BJ (cell line): ENCODE measurements around the gene SYNPO2. TPM values are rescaled to one million over a fixed set of nuclear protein-coding genes. Genes with fewer than 3 reads are reported as not detected.

ENCODE experiments used
- CTCF ChIA-PET: fragments of 350-600 bp; formaldehyde crosslinking; extraction: SDS; loops from one replicate; lab custom pipeline; 2021; ENCODE audit warnings: antibody characterized with exemption, inconsistent platforms; lab: Yijun Ruan, JAX
- POLR2A ChIA-PET: fragments of 300-600 bp; sonication (Branson Sonifier 250); formaldehyde crosslinking; extraction: SDS; loops from one replicate; lab custom pipeline; 2021; ENCODE audit warnings: antibody characterized with exemption; lab: Charles Lee
- DNase-seq: peaks from one replicate; pipeline ENCODE4 v3.0.0-alpha.2; 2011; ENCODE audit warnings: low read depth
- H3K27me3 ChIP-seq: 2 replicates; pipeline ENCODE4 v1.6.0; 2011; ENCODE audit warnings: low read length; ENCODE audit not compliant: control insufficient read depth, insufficient read depth
- H3K36me3 ChIP-seq: 2 replicates; pipeline ENCODE4 v1.5.1; 2011; ENCODE audit warnings: low read length; ENCODE audit not compliant: control insufficient read depth, insufficient read depth
- H3K4me3 ChIP-seq: 2 replicates; pipeline ENCODE4 v1.5.1; 2011; ENCODE audit warnings: low read depth, mild to moderate bottlenecking, control low read depth, low read length
- CTCF ChIP-seq: IDR thresholded peaks from 2 replicates; pipeline ENCODE4 v1.5.1; 2011; ENCODE audit warnings: low read depth, mild to moderate bottlenecking, control low read depth, inconsistent platforms, low read length, moderate library complexity; ENCODE audit not compliant: insufficient read depth
- polyA plus RNA-seq: library from polyadenylated mRNA; depleted of rRNA; stranded (reverse); fragments of >200 nt; gene quantifications from 2 replicates; pipeline ENCODE4 v1.2.3, GENCODE V29; 2011

Gene SYNPO2
- polyA plus RNA-seq, 1 experiment = 39.9 TPM

DNA sequence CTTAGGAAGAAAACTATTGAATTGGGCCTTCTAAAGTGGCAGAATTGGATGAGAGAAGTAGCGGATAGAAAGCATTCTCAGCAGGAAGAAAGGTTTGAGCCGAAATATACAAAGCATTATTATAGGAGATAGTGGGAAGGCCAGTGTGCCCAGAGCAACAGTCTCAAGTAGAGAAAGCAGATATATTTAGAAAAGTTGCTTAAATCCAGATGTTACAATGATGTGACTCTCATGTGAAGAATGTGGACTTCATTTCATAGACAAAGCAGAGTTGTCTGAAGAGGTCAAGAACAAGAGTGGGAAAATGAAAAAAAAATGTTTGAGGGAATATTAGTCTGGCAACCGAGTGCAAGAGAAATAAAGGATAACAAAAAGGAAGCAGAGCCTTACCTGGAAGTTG is 66.9 kb downstream of the SYNPO2 start:
- Histone ChIP-seq H3K27me3 (no peaks in the 10 kb centered on the region), H3K4me3 (no peak overlapping the region), H3K36me3 (peaks cover 1% of the 10 kb centered on the region; the same call in 1 of the 2 replicates)
- no peak for TF ChIP-seq CTCF
- DNase-seq = peak; percentile 90
- CTCF ChIA-PET = interaction anchor here (1.2 to 1.4 kb wide), 2 partner anchors 14 to 65 kb away, joined by 3 read pairs; no protein-coding TSS in a partner anchor
- POLR2A ChIA-PET = no interaction called here

DNA sequence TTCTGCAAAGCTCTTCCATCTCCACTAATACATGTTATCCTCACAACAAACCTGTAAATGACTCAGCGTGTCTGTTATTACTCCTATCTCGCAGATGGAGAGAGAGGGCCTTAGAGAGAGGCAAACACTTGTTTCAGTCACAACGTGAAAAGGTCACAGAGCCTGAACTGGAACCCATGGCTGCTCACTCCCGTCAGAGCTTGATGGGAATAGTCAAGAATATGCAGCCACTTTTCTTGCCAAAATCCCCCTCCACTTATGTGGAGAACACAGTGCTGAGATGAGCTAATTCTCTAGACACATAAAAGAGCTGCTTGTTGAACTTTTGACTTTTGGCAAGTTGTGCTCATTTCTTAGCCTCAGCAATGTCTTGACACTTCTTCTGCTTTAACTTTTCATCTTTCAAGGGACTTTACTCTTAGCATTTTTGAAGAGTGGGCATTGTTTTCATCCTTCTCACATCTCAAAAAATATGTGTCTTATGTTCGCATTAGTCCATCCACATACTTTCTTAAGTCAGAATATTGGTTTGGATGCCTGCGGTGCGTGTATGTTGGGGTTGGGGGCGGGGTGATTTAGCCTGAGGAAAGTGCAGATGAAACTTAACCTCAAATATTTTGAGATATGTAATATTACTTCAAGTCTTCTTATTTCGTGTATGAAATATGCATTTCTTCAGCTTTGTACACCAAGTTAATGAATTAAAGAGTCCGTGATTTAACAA is 69.2 kb downstream of the SYNPO2 start:
- TF ChIP-seq CTCF = no peak
- no peak for DNase-seq
- ChIA-PET CTCF (interaction anchor here (1.3 to 1.4 kb wide), 2 partner anchors 15 to 67 kb away, joined by 3 read pairs; no protein-coding TSS in a partner anchor), POLR2A (interaction anchor here (0.6 kb wide), 1 partner anchor 297 kb away, joined by 6 read pairs; no protein-coding TSS in a partner anchor)
- Histone ChIP-seq H3K36me3 (no peaks in the 10 kb centered on the region), H3K27me3 (no peaks in the 10 kb centered on the region), H3K4me3 (no peak overlapping the region)

DNA sequence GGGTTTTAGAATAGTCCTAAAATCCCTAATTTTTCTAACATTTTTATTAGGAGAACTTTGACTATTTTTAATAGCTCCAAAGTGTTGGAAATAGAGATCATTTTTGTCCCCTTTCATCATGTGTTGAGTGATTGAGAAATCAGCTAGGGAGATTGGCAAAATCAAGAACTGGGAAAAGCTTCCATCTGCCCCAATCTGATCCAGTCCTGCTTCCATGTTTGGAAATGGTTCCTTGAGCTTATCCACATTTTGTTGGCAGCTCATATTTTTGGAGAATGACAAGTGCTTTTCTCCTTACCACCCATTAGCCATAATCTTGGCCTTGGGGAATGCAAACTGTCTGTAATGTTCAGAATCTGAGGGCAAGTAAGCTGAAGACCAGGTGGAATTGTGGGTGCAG is 73.9 kb downstream of the SYNPO2 start:
- Histone ChIP-seq H3K36me3 (no peaks in the 10 kb centered on the region), H3K4me3 (no peak overlapping the region), H3K27me3 (no peaks in the 10 kb centered on the region)
- no peak for TF ChIP-seq CTCF
- CTCF ChIA-PET = interaction anchor here (0.9 to 2.2 kb wide), 4 partner anchors 9 to 149 kb away, joined by 3 to 11 read pairs (median 4); no protein-coding TSS in a partner anchor
- POLR2A ChIA-PET = interaction anchor here (0.6 to 0.7 kb wide), 2 partner anchors 186 to 670 kb away, joined by 4 read pairs; no protein-coding TSS in a partner anchor
- no peak for DNase-seq

DNA sequence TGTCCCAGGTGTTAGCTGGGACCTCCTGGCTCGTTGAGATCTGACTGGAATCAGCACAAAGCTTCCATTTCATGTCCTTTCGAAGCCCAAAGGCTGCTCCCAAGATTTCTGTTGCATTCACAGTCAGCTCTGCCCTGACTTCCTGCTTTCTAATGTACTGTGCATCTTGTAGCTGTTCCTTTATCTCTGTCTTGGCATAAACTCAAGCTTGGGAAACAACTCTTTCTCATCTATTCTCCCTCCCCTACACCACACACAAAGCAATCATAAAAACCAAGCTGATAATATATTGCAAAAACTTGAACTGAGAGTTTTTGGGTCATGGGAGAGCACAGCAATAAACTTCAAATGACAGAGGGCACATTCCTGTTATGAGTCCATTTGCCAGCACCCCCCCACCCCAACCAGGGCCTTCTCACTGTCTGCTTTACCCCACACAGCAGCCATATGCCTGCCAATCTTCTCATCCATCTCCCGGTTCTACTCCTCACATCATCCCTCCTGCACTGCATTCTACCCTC is 76.3 kb downstream of the SYNPO2 start:
- Histone ChIP-seq H3K36me3 (no peaks in the 10 kb centered on the region), H3K27me3 (no peaks in the 10 kb centered on the region), H3K4me3 (no peak overlapping the region)
- no peak for TF ChIP-seq CTCF
- CTCF ChIA-PET = interaction anchor here (0.9 to 1.1 kb wide), 3 partner anchors 9 to 75 kb away, joined by 3 to 4 read pairs (median 3); no protein-coding TSS in a partner anchor
- POLR2A ChIA-PET = interaction anchor here (0.5 kb wide), 1 partner anchor 61 kb away, joined by 3 read pairs; no protein-coding TSS in a partner anchor
- no peak for DNase-seq

DNA sequence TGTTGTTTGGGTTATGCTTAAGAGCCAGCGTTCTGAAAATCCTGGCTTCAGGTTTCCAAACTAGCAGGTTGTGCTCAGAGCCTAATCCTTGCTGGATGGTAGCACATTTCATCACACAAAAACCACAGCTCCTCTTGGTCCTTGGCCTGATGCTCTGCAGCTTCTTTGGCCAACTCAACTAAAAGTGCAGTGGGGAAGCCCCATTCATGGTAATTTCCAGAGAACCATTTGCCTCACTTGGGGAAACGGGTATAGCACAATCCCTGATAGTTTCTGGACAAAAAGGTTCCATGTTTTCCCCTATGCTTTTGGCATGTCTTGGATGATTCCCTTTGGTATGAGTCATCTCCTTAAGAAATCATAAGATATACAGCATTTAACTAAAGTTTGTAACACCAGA is 78.7 kb downstream of the SYNPO2 start:
- no peaks in the 10 kb centered on the region for H3K27me3 ChIP-seq
- no peak for TF ChIP-seq CTCF
- DNase-seq = no peak
- ChIA-PET CTCF (interaction anchor here (0.6 to 4.8 kb wide), 8 partner anchors 14 to 402 kb away, joined by 3 to 34 read pairs (median 4); partner anchors contain the start of gene SYNPO2), POLR2A (no interaction called here)
- no peaks in the 10 kb centered on the region for H3K36me3 ChIP-seq
- H3K4me3 ChIP-seq = no peak overlapping the region
